GM12865 (cell line): ENCODE measurements around the gene CD52.
A peak's percentile ranks its signal among the peaks of the same experiment; 100 is the strongest.

Experiments
- DNase-seq: peaks from one replicate; pipeline ENCODE4 v3.0.0; 2010; ENCODE audit warnings: low read depth
- H3K4me3 ChIP-seq: 2 replicates; pipeline ENCODE4 v1.5.1; 2011; ENCODE audit warnings: mild to moderate bottlenecking, low read depth, low read length, control low read depth
- CTCF ChIP-seq: IDR thresholded peaks from 2 replicates; pipeline ENCODE4 v1.5.1; 2011; ENCODE audit warnings: low read length, control low read depth, low read depth, inconsistent platforms; ENCODE audit not compliant: insufficient read depth; ENCODE audit errors: missing control alignments

CD52 gene

GRCh38 chr1:26285366-26286063 lies 32.2 kb upstream of the CD52 start:
- H3K4me3 ChIP-seq, result no peak overlapping the region
- peak; percentile 58 for TF ChIP-seq CTCF
- DNase-seq, result peak; percentile 78

- no peak overlapping the region for H3K4me3 ChIP-seq
These were observed 31.7 kb upstream of the CD52 start for GRCh38 chr1:26286064-26286416.

GRCh38 chr1:26287033-26287711 lies 30.6 kb upstream of the CD52 start:
- DNase-seq, result peak; percentile 94
- peak overlapping the region; percentile 19 for H3K4me3 ChIP-seq

More at GRCh38 chr1:26286064-26286416, 31.7 kb upstream of the CD52 start:
- no peak for TF ChIP-seq CTCF
- DNase-seq, result no peak

GRCh38 chr1:26287811-26288210 lies 29.9 kb upstream of the CD52 start:
- DNase-seq, result peak; percentile 10
- TF ChIP-seq CTCF, result no peak

More at GRCh38 chr1:26287033-26287711, 30.6 kb upstream of the CD52 start:
- TF ChIP-seq CTCF, result no peak

GRCh38 chr1:26288311-26288941 lies 29.3 kb upstream of the CD52 start:
- TF ChIP-seq CTCF, result no peak
- peak; percentile 77 for DNase-seq
- H3K4me3 ChIP-seq, result peak overlapping the region; percentile 34; the same call in 1 of the 2 replicates

More at GRCh38 chr1:26287811-26288210, 29.9 kb upstream of the CD52 start:
- peak overlapping the region; percentile 7; the same call in 1 of the 2 replicates for H3K4me3 ChIP-seq

GRCh38 chr1:26289158-26290059 lies 28.3 kb upstream of the CD52 start:
- TF ChIP-seq CTCF, result no peak
- DNase-seq, result peak; percentile 92
- H3K4me3 ChIP-seq, result peak overlapping the region; percentile 34
